AG04449 (cell line): Measurements from ENCODE around the gene THRB.

Experiments
- CTCF ChIA-PET: fragments of 350-600 bp; formaldehyde crosslinking; extraction: SDS; loops from one replicate; lab custom pipeline; 2021; ENCODE audit warnings: antibody characterized with exemption; lab: Yijun Ruan, JAX
- POLR2A ChIA-PET: fragments of 400-600, 350-600 bp; formaldehyde crosslinking; extraction: SDS; loops from one replicate; lab custom pipeline; 2020; ENCODE audit warnings: antibody characterized with exemption, inconsistent platforms; lab: Yijun Ruan, JAX
- DNase-seq: peaks from one replicate; pipeline ENCODE4 v3.0.0-alpha.2; 2010; ENCODE audit warnings: low read depth, low spot score
- H3K4me3 ChIP-seq: 2 replicates; pipeline ENCODE4 v1.5.1; 2011; ENCODE audit warnings: low read depth, mild to moderate bottlenecking, control low read depth, low read length
- CTCF ChIP-seq: IDR thresholded peaks from one replicate; pipeline ENCODE4 v1.5.1; 2011; ENCODE audit warnings: mild to moderate bottlenecking, moderate library complexity, low read length, control low read depth, inconsistent platforms; ENCODE audit not compliant: insufficient read depth; ENCODE audit errors: missing control alignments

The THRB gene

GRCh38 chr3:24355806-24356205, 138.8 kb downstream of the THRB start:
- POLR2A ChIA-PET = no interaction called here

DNA sequence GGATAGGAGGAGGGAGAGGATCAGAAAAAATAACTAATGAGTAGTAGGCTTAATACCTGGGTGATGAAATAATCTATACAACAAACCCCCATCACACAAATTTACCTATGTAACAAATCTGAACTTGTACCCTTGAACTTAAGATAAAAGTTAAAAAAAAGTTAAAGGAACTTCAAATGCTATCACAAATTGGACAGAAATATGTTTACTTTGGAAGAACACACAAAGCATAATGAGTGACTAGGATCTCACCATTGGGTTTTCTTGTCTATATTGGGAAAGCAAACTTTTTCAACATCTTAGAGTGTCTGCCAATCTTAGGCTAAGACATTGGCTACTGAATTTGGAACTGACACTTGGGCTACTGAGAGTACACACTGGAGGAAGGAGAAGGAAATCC, 140.4 kb downstream of the THRB start:
- H3K4me3 ChIP-seq = no peak overlapping the region
- no peak for TF ChIP-seq CTCF
- ChIA-PET POLR2A (no interaction called here), CTCF (no interaction called here)
- DNase-seq = no peak

More at GRCh38 chr3:24355806-24356205, 138.8 kb downstream of the THRB start:
- no peak for TF ChIP-seq CTCF
- H3K4me3 ChIP-seq = no peak overlapping the region
- CTCF ChIA-PET = no interaction called here
- no peak for DNase-seq

GRCh38 chr3:24352893-24353553, 141.6 kb downstream of the THRB start:
- H3K4me3 ChIP-seq = no peak overlapping the region
- DNase-seq = no peak
- ChIA-PET CTCF (no interaction called here), POLR2A (no interaction called here)
- TF ChIP-seq CTCF = no peak

GRCh38 chr3:24351779-24352469, 142.7 kb downstream of the THRB start:
- TF ChIP-seq CTCF = no peak

GRCh38 chr3:24349367-24350019, 145.2 kb downstream of the THRB start:
- ChIA-PET CTCF (no interaction called here), POLR2A (no interaction called here)
- no peak for DNase-seq
- no peak overlapping the region for H3K4me3 ChIP-seq
- no peak for TF ChIP-seq CTCF

More at GRCh38 chr3:24351779-24352469, 142.7 kb downstream of the THRB start:
- CTCF ChIA-PET = no interaction called here
- POLR2A ChIA-PET = no interaction called here
- DNase-seq = no peak
- no peak overlapping the region for H3K4me3 ChIP-seq

DNA sequence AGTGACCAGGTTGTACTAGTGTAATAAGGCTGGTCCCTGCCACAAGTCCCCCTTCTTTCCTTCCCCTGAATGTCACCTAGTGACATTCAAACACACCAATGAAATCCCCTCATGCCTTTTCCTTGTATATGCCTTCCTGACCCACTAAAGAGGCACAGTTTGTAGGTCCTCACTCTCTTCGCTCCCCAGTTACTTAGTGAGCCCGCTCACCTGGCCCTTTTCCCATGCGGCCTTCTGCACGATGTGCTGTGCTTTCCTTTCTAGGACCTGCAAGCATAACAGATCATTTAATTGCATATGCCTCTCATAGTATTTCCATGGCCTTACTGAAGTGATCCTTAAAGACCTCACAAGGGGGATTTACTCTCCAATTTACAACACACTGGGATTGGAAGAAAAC, 146.3 kb downstream of the THRB start:
- H3K4me3 ChIP-seq = no peak overlapping the region
- CTCF ChIA-PET = no interaction called here
- TF ChIP-seq CTCF = no peak
- POLR2A ChIA-PET = no interaction called here
- no peak for DNase-seq
